Neural cell (in vitro differentiated cells): ENCODE data around the gene NEDD4L. TPM values are rescaled to one million over a fixed set of nuclear protein-coding genes. Genes with fewer than 3 reads are reported as not detected.

Experiments
- H2AFZ ChIP-seq: fragments of 200-600, 300-800 bp; sonication (generic), shearing (Covaris generic); 2 replicates; pipeline ENCODE4 v1.6.0; 2014; ENCODE audit warnings: low read depth, mild to moderate bottlenecking, antibody characterized with exemption, low read length, moderate library complexity
- H3F3A ChIP-seq: fragments of 200-600 bp; shearing (Covaris generic); 2 replicates; pipeline ENCODE4 v1.6.1; 2016; ENCODE audit warnings: mild to moderate bottlenecking, moderate library complexity, mixed read lengths, antibody characterized with exemption, low read length; ENCODE audit not compliant: insufficient read depth, poor library complexity, severe bottlenecking
- H3K27ac ChIP-seq: fragments of 200-600, 300-800 bp; sonication (generic), shearing (Covaris generic); 2 replicates; pipeline ENCODE4 v1.5.1; 2014; ENCODE audit warnings: mild to moderate bottlenecking, low read length, moderate library complexity
- H3K27me3 ChIP-seq: fragments of 300-800, 200-600 bp; sonication (generic), shearing (Covaris generic); 2 replicates; pipeline ENCODE4 v1.6.0; 2014; ENCODE audit warnings: mild to moderate bottlenecking, low read depth, low read length, moderate library complexity; ENCODE audit not compliant: insufficient read depth
- H3K36me3 ChIP-seq: fragments of 300-800, 200-600 bp; sonication (generic), shearing (Covaris generic); 2 replicates; pipeline ENCODE4 v1.5.1; 2014; ENCODE audit warnings: mild to moderate bottlenecking, antibody characterized with exemption, low read length, moderate library complexity; ENCODE audit not compliant: insufficient read depth
- H3K4me2 ChIP-seq: fragments of 300-800, 200-600 bp; sonication (generic), shearing (Covaris generic); 2 replicates; pipeline ENCODE4 v1.6.0; 2014; ENCODE audit warnings: mild to moderate bottlenecking, low read length
- H3K4me3 ChIP-seq: fragments of 300-800, 200-600 bp; sonication (generic), shearing (Covaris generic); 2 replicates; pipeline ENCODE4 v1.5.1; 2014; ENCODE audit warnings: mild to moderate bottlenecking, low read length, moderate library complexity
- H3K79me2 ChIP-seq: fragments of 200-600 bp; shearing (Covaris generic); replicated peaks from 2 replicates; pipeline ENCODE4 v1.6.0; 2014; ENCODE audit warnings: mild to moderate bottlenecking, low read length, moderate library complexity; ENCODE audit not compliant: insufficient read depth
- H3K9ac ChIP-seq: fragments of 300-800, 200-600 bp; sonication (generic), shearing (Covaris generic); 2 replicates; pipeline ENCODE4 v1.6.1; 2016; ENCODE audit warnings: mild to moderate bottlenecking, low read length, mixed read lengths
- H3K9me2 ChIP-seq: fragments of 200-600 bp; shearing (Covaris generic); 2 replicates; pipeline ENCODE4 v1.6.1; 2016; ENCODE audit warnings: mild to moderate bottlenecking, low read length, mixed read lengths; ENCODE audit not compliant: insufficient read depth
- H3K9me3 ChIP-seq: fragments of 200-600, 300-800 bp; sonication (generic), shearing (Covaris generic); 2 replicates; pipeline ENCODE4 v1.6.1; 2016; ENCODE audit warnings: mild to moderate bottlenecking, mixed run types, low read length, moderate library complexity, mixed read lengths
- H4K20me1 ChIP-seq: fragments of 200-600 bp; shearing (Covaris generic); 2 replicates; pipeline ENCODE4 v1.6.1; 2016; ENCODE audit warnings: mild to moderate bottlenecking, mixed run types; ENCODE audit not compliant: insufficient read depth
- CTCF ChIP-seq: fragments of 450-650 bp; IDR thresholded peaks from 2 replicates; pipeline ENCODE4 v1.5.1; 2014; ENCODE audit warnings: antibody characterized with exemption, mild to moderate bottlenecking, moderate library complexity; ENCODE audit not compliant: poor library complexity, severe bottlenecking
- EP300 ChIP-seq: fragments of 450-650 bp; conservative IDR thresholded peaks from 2 replicates; pipeline ENCODE4 v1.6.1; 2014; ENCODE audit warnings: antibody characterized with exemption, mild to moderate bottlenecking, moderate library complexity; ENCODE audit not compliant: poor library complexity, severe bottlenecking
- EZH2 ChIP-seq: fragments of 200-600, 300-800 bp; shearing (Covaris generic), sonication (generic); IDR thresholded peaks from 2 replicates; pipeline ENCODE4 v1.6.1; 2014; ENCODE audit warnings: antibody characterized with exemption, low read length, borderline replicate concordance, mild to moderate bottlenecking; ENCODE audit not compliant: insufficient read depth, poor library complexity, severe bottlenecking
- MXI1 ChIP-seq: fragments of 450-650 bp; conservative IDR thresholded peaks from 2 replicates; pipeline ENCODE4 v1.6.1; 2014; ENCODE audit warnings: antibody characterized with exemption, mild to moderate bottlenecking; ENCODE audit not compliant: poor library complexity, severe bottlenecking
- POLR2AphosphoS5 ChIP-seq: IDR thresholded peaks from 2 replicates; pipeline ENCODE4 v1.6.1; 2012
- RAD21 ChIP-seq: fragments of 450-650 bp; conservative IDR thresholded peaks from 2 replicates; pipeline ENCODE4 v1.6.1; 2014; ENCODE audit warnings: antibody characterized with exemption, mild to moderate bottlenecking, moderate library complexity
- REST ChIP-seq: IDR thresholded peaks from 2 replicates; pipeline ENCODE4 v1.6.1; 2012; ENCODE audit warnings: borderline replicate concordance
- SMC3 ChIP-seq: fragments of 450-650 bp; conservative IDR thresholded peaks from 2 replicates; pipeline ENCODE4 v1.6.1; 2014; ENCODE audit warnings: antibody characterized with exemption, mild to moderate bottlenecking, moderate library complexity; ENCODE audit not compliant: poor library complexity
- TAF1 ChIP-seq: IDR thresholded peaks from 2 replicates; pipeline ENCODE4 v1.6.1; 2012; ENCODE audit warnings: low read depth
- polyA plus RNA-seq: library from polyadenylated mRNA; depleted of rRNA; stranded (reverse); fragments of >200 nt; gene quantifications from 2 replicates; pipeline ENCODE4 v1.2.3, GENCODE V29; 2014

The NEDD4L gene
- polyA plus RNA-seq, 1 donor from 2014 or later, result 97.9 TPM

GRCh38 chr18:58353581-58353980 lies 309.6 kb downstream of the NEDD4L start:
- Histone ChIP-seq H4K20me1 (no peaks in the 10 kb centered on the region), H3K4me2 (no peak overlapping the region), H3K9ac (no peak overlapping the region), H2AFZ (no peak overlapping the region), H3K36me3 (peaks cover 6% of the 10 kb centered on the region), H3K27ac (no peak overlapping the region), H3F3A (no peaks in the 10 kb centered on the region), H3K27me3 (no peaks in the 10 kb centered on the region), H3K9me3 (no peaks in the 10 kb centered on the region), H3K79me2 (no peaks in the 10 kb centered on the region), H3K4me3 (no peak overlapping the region), H3K9me2 (no peaks in the 10 kb centered on the region)
- TF ChIP-seq MXI1 (no peak), EP300 (no peak), TAF1 (no peak), CTCF (no peak), REST (no peak), SMC3 (no peak), POLR2AphosphoS5 (no peak), EZH2 (no peak), RAD21 (no peak)

- Histone ChIP-seq H3K27ac (no peak overlapping the region), H3K9ac (no peak overlapping the region), H2AFZ (no peak overlapping the region), H3K36me3 (peaks cover 6% of the 10 kb centered on the region), H4K20me1 (no peaks in the 10 kb centered on the region), H3K79me2 (no peaks in the 10 kb centered on the region), H3K9me2 (no peaks in the 10 kb centered on the region), H3K4me3 (no peak overlapping the region), H3F3A (no peaks in the 10 kb centered on the region), H3K9me3 (no peaks in the 10 kb centered on the region), H3K27me3 (no peaks in the 10 kb centered on the region), H3K4me2 (no peak overlapping the region)
- TF ChIP-seq SMC3 (no peak), RAD21 (no peak), EZH2 (no peak), EP300 (no peak), TAF1 (no peak), REST (no peak), POLR2AphosphoS5 (no peak), MXI1 (no peak), CTCF (no peak)
Observed at GRCh38 chr18:58354051-58354450, 310.0 kb downstream of the NEDD4L start.
